Measurements from ENCODE around the gene GREB1L. TPM values are rescaled to one million over a fixed set of nuclear protein-coding genes. Genes with fewer than 3 reads are reported as not detected.

Gene GREB1L
- total and polyA plus RNA-seq, 2 donors (not counting 3 experiments of a cell fraction or from before 2014, with no cell fraction given), result 0.22 to 0.41 TPM

GRCh38 chr18:21472741-21473140, 230.7 kb downstream of the GREB1L start:
- ChIA-PET CTCF (interaction anchor here (0.7 kb wide), 1 partner anchor 137 kb away, joined by 3 read pairs; no protein-coding TSS in a partner anchor), POLR2A (no interaction called here)
- BruUV-seq (replicated peaks), result no TSS peak
- FAIRE-seq (no peak), DNase-seq (ENCODE audit: low read depth, low spot score) (no peak)
- H3K79me2 ChIP-seq (ENCODE audit: control insufficient read depth, insufficient read depth, low read length), result no peaks in the 10 kb centered on the region
- peaks cover 2% of the 10 kb centered on the region for H3K4me1 ChIP-seq (ENCODE audit: control insufficient read depth, extremely low read depth, insufficient read depth, low read length)
- no peak overlapping the region for H3K27ac ChIP-seq (ENCODE audit: insufficient read depth, low read depth, low read length)
- H3K36me3 ChIP-seq (ENCODE audit: control insufficient read depth in 2 of 2, extremely low read depth in 1 of 2, insufficient read depth in 2 of 2, low read length in 2 of 2), result no peaks in the 10 kb centered on the region
- intact Hi-C loops (cut with micrococcal nuclease), result no loop called here
- no peak overlapping the region for H3K4me2 ChIP-seq (ENCODE audit: insufficient read depth, low read length)
- TF ChIP-seq JUN (IDR thresholded peaks at IDR 0.05; ENCODE audit: borderline replicate concordance, insufficient read depth, insufficient read length, low read depth) (no peak), FOS (IDR thresholded peaks at IDR 0.05; ENCODE audit: borderline replicate concordance, insufficient read depth, low read length) (no peak), MYC (IDR thresholded peaks at IDR 0.05; ENCODE audit: low read depth, low read length) (no peak), EZH2 (IDR thresholded peaks at IDR 0.05; ENCODE audit: borderline replicate concordance, low read depth, low read length, severe bottlenecking) (no peak), POLR2A (IDR thresholded peaks at IDR 0.05; ENCODE audit: low read depth, low read length) (no peak), POLR2AphosphoS5 (IDR thresholded peaks at IDR 0.05; ENCODE audit: insufficient read depth, low read depth, low read length) (no peak), MAX (IDR thresholded peaks at IDR 0.05; ENCODE audit: insufficient read depth, insufficient read length) (no peak)
- H3K27me3 ChIP-seq (ENCODE audit: control insufficient read depth in 2 of 2, insufficient read depth in 2 of 2, low read length in 2 of 2), result no peaks in the 10 kb centered on the region
- dilution Hi-C loops (cut with MboI; ENCODE audit: extremely low pct_ligation_motif_present, low sequenced_read_pairs), result no loop called here
- no peaks in the 10 kb centered on the region for H3K9me1 ChIP-seq (replicated peaks; ENCODE audit: control insufficient read depth, extremely low read depth, insufficient read depth, low read length)
- no peak overlapping the region for H2AFZ ChIP-seq (ENCODE audit: low read depth, low read length)
- H3K9me3 ChIP-seq (replicated peaks; ENCODE audit: control insufficient read depth, insufficient read depth, low read length), result no peaks in the 10 kb centered on the region
- no peaks in the 10 kb centered on the region for H4K20me1 ChIP-seq (replicated peaks; ENCODE audit: control insufficient read depth, extremely low read depth, insufficient read depth, low read length)
- no peak overlapping the region for H3K9ac ChIP-seq (replicated peaks; ENCODE audit: extremely low read depth, insufficient read depth, low read length)
- H3K4me3 ChIP-seq (replicated peaks in 1 of 3; ENCODE audit: insufficient read depth in 1 of 3, low read depth in 1 of 3, low read length in 3 of 3), result no peak overlapping the region

GRCh38 chr18:21474621-21475020, 232.6 kb downstream of the GREB1L start:
- no peaks in the 10 kb centered on the region for H4K20me1 ChIP-seq (replicated peaks; ENCODE audit: control insufficient read depth, extremely low read depth, insufficient read depth, low read length)
- H3K4me3 ChIP-seq (replicated peaks in 1 of 3; ENCODE audit: insufficient read depth in 1 of 3, low read depth in 1 of 3, low read length in 3 of 3), result no peak overlapping the region
- FAIRE-seq (no peak), DNase-seq (ENCODE audit: low read depth, low spot score) (no peak)
- H3K27me3 ChIP-seq (ENCODE audit: control insufficient read depth in 2 of 2, insufficient read depth in 2 of 2, low read length in 2 of 2), result no peaks in the 10 kb centered on the region
- intact Hi-C loops (cut with micrococcal nuclease), result no loop called here
- CTCF ChIA-PET, result interaction anchor here (1.0 to 2.1 kb wide), 2 partner anchors 10 to 14 kb away, joined by 4 to 5 read pairs; no protein-coding TSS in a partner anchor
- no TSS peak for BruUV-seq (replicated peaks)
- no peak overlapping the region for H3K27ac ChIP-seq (ENCODE audit: insufficient read depth, low read depth, low read length)
- dilution Hi-C loops (cut with MboI; ENCODE audit: extremely low pct_ligation_motif_present, low sequenced_read_pairs), result no loop called here
- H3K9me3 ChIP-seq (replicated peaks; ENCODE audit: control insufficient read depth, insufficient read depth, low read length), result no peaks in the 10 kb centered on the region
- H3K36me3 ChIP-seq (ENCODE audit: control insufficient read depth in 2 of 2, extremely low read depth in 1 of 2, insufficient read depth in 2 of 2, low read length in 2 of 2), result no peaks in the 10 kb centered on the region
- H3K4me2 ChIP-seq (ENCODE audit: insufficient read depth, low read length), result no peak overlapping the region
- H3K9me1 ChIP-seq (replicated peaks; ENCODE audit: control insufficient read depth, extremely low read depth, insufficient read depth, low read length), result no peaks in the 10 kb centered on the region
- peaks cover 2% of the 10 kb centered on the region for H3K4me1 ChIP-seq (ENCODE audit: control insufficient read depth, extremely low read depth, insufficient read depth, low read length)
- H3K9ac ChIP-seq (replicated peaks; ENCODE audit: extremely low read depth, insufficient read depth, low read length), result no peak overlapping the region
- POLR2A ChIA-PET, result no interaction called here
- no peaks in the 10 kb centered on the region for H3K79me2 ChIP-seq (ENCODE audit: control insufficient read depth, insufficient read depth, low read length)
- TF ChIP-seq POLR2A (IDR thresholded peaks at IDR 0.05; ENCODE audit: low read depth, low read length) (no peak), FOS (IDR thresholded peaks at IDR 0.05; ENCODE audit: borderline replicate concordance, insufficient read depth, low read length) (no peak), GATA2 (IDR thresholded peaks at IDR 0.05; ENCODE audit: insufficient read depth, insufficient read length, low read depth, low read length) (no peak), MAX (IDR thresholded peaks at IDR 0.05; ENCODE audit: insufficient read depth, insufficient read length) (no peak), CTCF (IDR thresholded peaks at IDR 0.05; ENCODE audit: extremely low read depth in 1 of 2, insufficient read depth in 1 of 2, low read depth in 1 of 2, low read length in 2 of 2) (no peak), JUN (IDR thresholded peaks at IDR 0.05; ENCODE audit: borderline replicate concordance, insufficient read depth, insufficient read length, low read depth) (no peak), MYC (IDR thresholded peaks at IDR 0.05; ENCODE audit: low read depth, low read length) (no peak), POLR2AphosphoS5 (IDR thresholded peaks at IDR 0.05; ENCODE audit: insufficient read depth, low read depth, low read length) (no peak)
- no peak overlapping the region for H2AFZ ChIP-seq (ENCODE audit: low read depth, low read length)
